NB4 (cell line): Measurements from ENCODE around the gene DOCK4.
A peak's percentile ranks its signal among the peaks of the same experiment; 100 is the strongest.

Experiments
- DNase-seq: peaks from one replicate; pipeline ENCODE4 v3.0.0; 2010; ENCODE audit warnings: low read depth
- H3K4me3 ChIP-seq: one replicate; pipeline ENCODE4 v1.5.1; 2011; ENCODE audit warnings: mild to moderate bottlenecking, low read depth, low read length, moderate library complexity
- MYC ChIP-seq: IDR thresholded peaks from 2 replicates; pipeline ENCODE4 v1.6.1; 2011; ENCODE audit warnings: low read depth, low read length
- POLR2A ChIP-seq: IDR thresholded peaks from 2 replicates; pipeline ENCODE4 v1.6.1; 2011; ENCODE audit warnings: mild to moderate bottlenecking; ENCODE audit not compliant: insufficient read length; ENCODE audit errors: extremely low read depth
- TF ChIP-seq, protein P1 (sequence below): IDR thresholded peaks from one replicate; pipeline ENCODE4 v1.5.1; 2012; ENCODE audit warnings: low read depth, low read length
- TF ChIP-seq, protein P2 (sequence below): IDR thresholded peaks from 2 replicates; pipeline ENCODE4 v1.6.1; 2011; ENCODE audit warnings: low read depth, low read length

The DOCK4 gene

DNA sequence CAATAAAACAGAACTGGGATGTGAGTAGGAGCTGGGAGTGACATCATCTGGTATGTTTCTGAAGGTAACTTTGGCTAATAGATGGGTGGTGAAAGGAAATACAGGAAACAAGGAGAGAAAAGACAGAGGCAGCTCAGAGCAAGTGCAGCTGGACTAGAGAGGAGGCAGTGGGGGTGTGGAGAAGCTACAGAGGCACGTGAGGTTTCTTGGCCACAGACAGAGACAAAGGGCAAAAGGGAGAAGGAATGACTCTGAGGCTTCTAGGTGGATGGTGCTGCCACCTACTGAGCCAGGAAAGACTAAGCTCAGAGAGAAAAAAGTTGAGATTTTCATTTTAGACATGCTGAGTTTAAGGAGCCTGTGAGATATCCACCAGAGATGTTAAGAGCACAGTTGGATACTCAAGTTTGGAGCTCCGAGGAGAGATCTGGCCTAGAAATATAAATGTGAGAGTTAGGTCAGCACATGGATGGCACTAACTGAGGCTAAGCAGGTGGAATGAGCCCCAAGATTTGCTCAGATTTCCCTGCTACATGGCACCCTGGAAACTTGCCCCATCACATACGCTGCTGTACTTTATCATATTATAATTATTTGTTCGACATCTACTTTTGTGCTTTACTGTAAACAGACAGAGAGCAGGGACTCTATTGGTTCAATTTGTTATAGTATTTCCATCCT, 350.9 kb downstream of the DOCK4 start:
- TF ChIP-seq MYC (peak; percentile 53), POLR2A (no peak)
- TF ChIP-seq, protein P1, sequence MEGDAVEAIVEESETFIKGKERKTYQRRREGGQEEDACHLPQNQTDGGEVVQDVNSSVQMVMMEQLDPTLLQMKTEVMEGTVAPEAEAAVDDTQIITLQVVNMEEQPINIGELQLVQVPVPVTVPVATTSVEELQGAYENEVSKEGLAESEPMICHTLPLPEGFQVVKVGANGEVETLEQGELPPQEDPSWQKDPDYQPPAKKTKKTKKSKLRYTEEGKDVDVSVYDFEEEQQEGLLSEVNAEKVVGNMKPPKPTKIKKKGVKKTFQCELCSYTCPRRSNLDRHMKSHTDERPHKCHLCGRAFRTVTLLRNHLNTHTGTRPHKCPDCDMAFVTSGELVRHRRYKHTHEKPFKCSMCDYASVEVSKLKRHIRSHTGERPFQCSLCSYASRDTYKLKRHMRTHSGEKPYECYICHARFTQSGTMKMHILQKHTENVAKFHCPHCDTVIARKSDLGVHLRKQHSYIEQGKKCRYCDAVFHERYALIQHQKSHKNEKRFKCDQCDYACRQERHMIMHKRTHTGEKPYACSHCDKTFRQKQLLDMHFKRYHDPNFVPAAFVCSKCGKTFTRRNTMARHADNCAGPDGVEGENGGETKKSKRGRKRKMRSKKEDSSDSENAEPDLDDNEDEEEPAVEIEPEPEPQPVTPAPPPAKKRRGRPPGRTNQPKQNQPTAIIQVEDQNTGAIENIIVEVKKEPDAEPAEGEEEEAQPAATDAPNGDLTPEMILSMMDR = peak; percentile 81
- TF ChIP-seq, protein P2, sequence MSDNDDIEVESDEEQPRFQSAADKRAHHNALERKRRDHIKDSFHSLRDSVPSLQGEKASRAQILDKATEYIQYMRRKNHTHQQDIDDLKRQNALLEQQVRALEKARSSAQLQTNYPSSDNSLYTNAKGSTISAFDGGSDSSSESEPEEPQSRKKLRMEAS = peak; percentile 79
- peak; percentile 70 for DNase-seq
- H3K4me3 ChIP-seq = no peak overlapping the region

DNA sequence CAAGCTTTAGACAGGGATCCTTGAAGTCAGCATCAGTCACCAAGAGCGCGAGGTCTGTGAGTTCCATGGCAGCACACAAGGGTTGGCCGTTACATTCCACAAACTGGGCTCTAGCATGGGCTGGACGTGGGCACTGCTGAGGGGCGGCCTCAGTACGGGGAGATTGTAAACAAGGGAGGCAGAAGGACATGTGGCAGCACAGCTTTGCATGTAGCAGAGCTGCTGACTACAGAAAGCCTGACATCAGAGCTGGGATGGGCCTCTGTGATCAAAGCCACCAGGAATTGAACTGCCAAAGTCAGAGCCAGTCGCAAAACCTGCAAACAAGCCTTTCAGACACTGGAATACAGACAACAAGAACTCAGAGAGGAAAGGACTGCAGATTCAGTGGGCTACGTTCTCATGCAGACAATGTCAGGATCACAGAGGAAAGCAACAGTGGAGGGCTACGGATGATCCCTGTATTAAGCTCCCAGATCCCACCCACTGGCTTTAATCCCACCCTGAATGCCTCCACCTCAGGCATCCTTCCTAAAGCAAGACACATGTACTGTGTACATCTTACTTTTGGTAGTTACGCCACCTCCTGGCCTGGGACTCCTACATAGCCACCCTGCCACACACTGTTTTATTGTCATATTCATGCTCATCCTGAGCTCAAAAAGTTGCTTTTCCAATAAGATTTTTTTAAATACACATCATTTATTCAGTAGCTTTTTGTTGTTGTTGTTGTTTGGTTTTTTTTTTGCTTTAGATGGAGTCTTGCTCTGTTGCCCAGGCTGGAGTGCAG, 352.8 kb downstream of the DOCK4 start:
- TF ChIP-seq, protein P1 = peak; percentile 31
- TF ChIP-seq, protein P2 = no peak
- TF ChIP-seq POLR2A = no peak
- TF ChIP-seq MYC = no peak
- peak; percentile 30 for DNase-seq
- H3K4me3 ChIP-seq = no peak overlapping the region

DNA sequence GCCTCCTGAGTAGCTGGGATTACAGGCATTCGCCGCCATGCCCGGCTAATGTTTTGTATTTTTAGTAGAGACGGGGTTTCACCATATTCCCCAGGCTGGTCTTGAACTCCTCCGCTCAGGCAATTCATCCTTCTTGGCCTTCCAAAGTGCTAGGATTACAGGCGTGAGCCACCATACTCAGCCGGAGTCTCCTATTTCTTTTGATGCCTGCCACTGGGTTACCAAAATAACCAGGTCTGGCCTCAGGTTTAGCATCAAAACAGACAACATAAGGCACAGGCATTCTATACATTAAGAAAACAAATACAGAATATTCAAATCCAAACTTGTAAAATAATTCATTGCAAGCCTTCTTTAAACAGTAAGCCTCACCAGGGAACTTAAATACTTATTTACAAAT, 354.1 kb downstream of the DOCK4 start:
- no peak for DNase-seq
- H3K4me3 ChIP-seq = no peak overlapping the region
- TF ChIP-seq MYC (no peak), POLR2A (no peak)
- TF ChIP-seq, protein P1 = no peak
- TF ChIP-seq, protein P2 = no peak

DNA sequence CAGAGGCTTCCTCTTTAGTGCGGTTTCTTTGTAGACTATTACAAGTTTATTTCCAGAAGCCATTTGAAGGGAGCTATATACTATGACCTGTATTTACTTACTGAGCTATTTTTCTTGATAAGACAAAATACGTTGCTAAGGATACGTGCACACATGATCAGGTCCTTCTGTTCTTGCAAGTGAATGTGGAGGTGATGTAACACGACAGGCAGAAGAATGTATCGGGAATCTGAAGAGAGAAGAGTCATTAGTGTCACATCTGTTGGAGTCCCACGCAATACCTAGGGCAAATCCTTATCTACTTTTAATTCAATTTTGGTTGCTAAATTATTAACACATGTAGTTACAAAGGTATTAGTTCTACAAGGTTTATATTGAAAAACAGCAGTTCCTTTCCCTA, 359.3 kb downstream of the DOCK4 start:
- no peak for TF ChIP-seq POLR2A
- TF ChIP-seq MYC = no peak

DNA sequence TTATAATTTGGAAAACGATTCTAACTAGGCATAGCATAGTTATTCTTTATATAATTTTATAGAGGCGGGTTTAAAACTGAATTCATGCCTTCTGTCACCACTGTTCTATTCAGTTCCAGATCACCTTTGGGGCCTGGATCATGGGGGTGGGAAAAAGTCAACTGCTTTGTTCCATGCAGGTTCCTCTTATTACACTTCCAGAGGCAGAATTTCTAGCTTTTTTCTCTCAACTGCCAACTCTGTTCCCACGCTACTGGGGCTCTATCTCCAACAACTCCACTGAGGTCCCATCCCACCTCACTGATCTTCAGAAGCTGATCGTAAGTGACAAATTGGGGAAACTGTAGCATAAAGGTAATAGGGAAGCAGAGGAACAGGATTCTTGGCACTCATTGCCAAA, 360.3 kb downstream of the DOCK4 start:
- no peak for TF ChIP-seq POLR2A
- TF ChIP-seq, protein P2 = no peak
- no peak for TF ChIP-seq MYC
- TF ChIP-seq, protein P1 = no peak
- no peak for DNase-seq

More for the DNA sequence above, 359.3 kb downstream of the DOCK4 start:
- no peak for DNase-seq
- H3K4me3 ChIP-seq = no peak overlapping the region

More for the DNA sequence above, 360.3 kb downstream of the DOCK4 start:
- no peak overlapping the region for H3K4me3 ChIP-seq
